HG03039 (cell line): Measurements from ENCODE around the gene CHTF18.
A peak's percentile ranks its signal among the peaks of the same experiment; 100 is the strongest.
"Not testable (repeated sequence)": the region's sequence is repeated elsewhere in the genome, so short reads cannot be mapped to it uniquely, and the experiment has no call there.

Source experiments
- ATAC-seq: cut with Tn5 transposase; IDR thresholded peaks from one replicate; pipeline ENCODE4 v1.9.1; 2021; ENCODE audit warnings: mild to moderate bottlenecking, moderate library complexity; ENCODE audit not compliant: unreplicated experiment

Gene CHTF18

GRCh38 chr16:803754-804080 is 15.3 kb downstream of the CHTF18 start:
- no peak for ATAC-seq

- ATAC-seq = no peak
Measured at GRCh38 chr16:804193-805048, 16.0 kb downstream of the CHTF18 start.

- ATAC-seq = no peak
Measured at GRCh38 chr16:805474-805873, 17.1 kb downstream of the CHTF18 start.

- peak; percentile 69 for ATAC-seq
Measured at GRCh38 chr16:807347-808084, 19.1 kb downstream of the CHTF18 start.

DNA sequence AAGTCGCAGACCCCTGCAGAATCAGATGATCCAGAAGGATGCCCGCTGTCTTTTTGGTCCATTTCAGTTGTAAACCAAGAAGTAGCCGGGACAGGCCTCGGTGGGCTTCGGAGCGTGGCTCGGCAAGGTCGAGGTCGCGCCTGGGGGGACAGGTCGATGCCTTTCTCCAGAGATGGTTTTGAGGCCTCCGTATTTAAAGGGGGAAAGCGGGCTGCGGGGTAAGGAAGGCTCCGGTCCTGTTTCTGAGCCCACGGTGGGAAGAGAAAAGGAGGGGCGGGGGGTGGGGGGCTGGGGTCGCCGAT is 19.6 kb downstream of the CHTF18 start:
- no peak for ATAC-seq

- no peak for ATAC-seq
Measured at GRCh38 chr16:813204-813915, 24.9 kb downstream of the CHTF18 start.

DNA sequence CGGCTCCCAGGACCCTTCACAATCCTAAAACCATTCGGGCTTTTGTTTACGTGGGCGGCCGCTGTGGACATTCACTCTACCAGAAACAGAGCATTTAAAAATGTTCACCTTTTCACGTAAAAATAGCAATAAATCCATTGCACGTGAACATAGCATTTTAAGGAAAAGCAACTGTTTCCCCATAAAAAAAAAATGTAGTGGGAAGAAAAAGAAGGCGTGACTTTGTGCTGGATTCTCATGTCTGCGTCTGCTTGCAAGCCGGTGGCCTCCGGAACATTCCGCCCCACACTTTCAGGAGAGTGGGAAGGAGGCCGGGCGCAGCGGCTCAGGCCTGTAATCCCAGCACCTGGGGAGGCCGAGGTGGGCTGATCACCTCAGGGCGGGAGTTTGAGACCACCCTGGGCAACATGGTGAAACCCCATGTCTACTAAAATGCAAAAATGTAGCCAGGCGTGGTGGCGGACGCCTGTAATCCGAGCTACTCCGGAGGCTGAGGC is 25.5 kb downstream of the CHTF18 start:
- no peak for ATAC-seq

DNA sequence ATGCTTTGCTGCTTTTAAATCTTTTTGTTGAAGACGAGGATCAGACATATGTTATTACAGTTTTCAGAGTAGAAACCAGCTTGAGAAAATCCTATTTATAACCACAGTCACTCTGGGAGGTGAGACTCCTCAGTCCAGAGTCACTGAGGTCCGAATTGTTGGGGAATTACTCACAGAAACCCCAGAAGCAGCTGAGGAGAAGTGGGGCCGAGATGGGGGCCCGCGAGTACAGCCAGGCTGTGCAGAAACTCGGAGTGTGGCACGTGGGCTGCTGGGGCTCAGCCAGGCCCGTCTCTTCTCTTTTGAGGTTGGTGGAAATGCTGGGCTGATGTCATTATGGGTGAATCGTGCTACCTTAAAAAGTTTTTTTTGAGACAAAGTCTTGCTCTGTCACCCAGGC is 26.6 kb downstream of the CHTF18 start:
- no peak for ATAC-seq

- ATAC-seq = no peak
Measured at GRCh38 chr16:815861-816260, 27.4 kb downstream of the CHTF18 start.

DNA sequence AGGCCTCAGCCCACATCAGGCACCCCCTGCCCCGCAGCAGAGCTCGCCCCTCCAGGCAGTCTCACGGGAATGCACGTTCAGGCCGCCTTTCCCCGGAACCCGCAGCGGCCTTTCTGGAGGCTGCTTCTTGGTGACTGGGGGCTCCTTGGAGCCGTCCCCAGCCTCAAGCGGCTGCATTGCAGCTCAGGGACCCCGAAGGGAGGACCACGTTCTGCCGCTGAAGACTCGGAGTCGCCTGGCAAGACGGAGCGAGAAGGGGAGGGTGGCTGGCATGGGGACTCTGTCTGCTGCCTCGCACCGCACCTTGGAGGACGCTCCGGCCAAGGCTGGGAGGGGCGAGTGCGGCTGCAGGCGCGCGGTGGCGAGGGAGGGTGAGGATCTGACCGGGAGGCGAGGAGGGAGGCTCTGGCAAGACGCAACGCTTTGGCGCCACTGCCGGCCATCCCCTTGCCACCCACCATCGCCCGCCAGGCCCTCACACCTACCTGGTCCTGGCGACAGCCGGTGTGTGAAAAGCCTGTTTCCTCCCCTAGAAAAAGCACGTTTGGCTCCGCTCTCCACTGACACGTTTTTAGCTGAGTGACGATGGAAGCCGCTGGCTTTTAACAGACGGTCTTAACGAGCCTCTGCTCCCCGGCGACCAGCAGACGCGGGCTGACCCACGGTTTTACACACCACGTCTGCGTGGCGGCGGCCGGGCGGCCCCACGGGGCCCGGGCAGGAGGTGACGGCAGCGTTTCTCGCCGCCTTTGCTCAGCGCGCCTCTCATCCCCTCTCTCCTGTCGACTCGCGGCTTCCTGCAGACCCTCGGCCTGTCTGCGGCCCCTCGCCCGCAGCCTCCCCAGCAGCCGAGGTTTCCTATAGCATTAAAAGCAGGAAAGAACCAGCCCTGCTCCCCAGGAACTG is 28.8 kb downstream of the CHTF18 start:
- no peak for ATAC-seq

- no peak for ATAC-seq
Measured at GRCh38 chr16:818132-818531, 29.7 kb downstream of the CHTF18 start.

DNA sequence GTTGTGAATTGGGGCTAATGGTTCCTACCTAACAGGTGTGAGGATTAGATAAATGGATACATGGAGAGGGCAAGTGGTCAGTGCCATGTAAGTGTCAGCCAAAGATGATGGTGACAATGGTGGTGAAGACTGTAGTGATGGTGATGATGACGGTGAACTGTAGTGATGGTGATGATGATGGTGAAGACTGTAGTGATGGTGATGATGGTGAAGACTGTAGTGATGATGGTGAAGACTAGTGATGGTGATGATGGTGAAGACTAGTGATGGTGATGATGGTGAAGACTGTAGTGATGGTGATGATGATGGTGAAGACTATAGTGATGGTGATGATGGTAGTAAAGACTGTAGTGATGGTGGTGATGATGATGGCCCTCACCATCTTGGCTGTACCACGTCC is 30.2 kb downstream of the CHTF18 start:
- ATAC-seq = no peak

DNA sequence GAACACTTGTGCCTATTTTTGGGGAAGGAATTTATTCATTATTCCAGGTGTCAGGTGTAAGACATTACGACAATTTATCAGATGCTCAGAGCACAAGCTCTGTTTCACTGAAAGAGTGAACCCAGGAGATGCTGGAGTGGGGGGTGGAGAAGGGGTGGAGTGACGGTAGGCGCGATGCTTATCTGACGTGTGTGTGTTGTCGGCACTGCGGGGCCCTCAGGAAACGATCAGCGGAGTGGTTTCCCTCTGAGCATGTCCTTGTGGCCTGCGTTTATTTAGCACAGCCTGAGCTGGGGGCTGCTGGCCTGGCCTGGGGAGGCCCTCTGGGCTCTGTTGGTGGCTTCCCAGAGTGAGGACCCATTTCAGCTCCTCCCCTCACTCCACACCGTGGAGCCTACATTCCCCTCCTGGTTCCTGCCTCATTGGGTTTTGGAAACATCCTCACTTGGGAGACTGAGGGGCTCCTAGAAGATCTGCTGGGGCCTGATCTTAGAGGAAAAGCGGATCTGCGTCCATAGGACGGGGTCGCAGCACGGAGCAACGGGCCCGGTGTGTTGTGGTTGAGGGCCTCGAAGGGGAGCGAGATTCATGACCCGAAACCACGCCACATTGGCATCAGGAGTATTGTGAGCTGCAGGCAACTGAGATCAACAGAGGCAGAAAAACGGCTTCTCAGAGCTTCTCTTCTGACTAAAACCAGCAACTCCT is 31.1 kb downstream of the CHTF18 start:
- ATAC-seq = no peak

GRCh38 chr16:820044-820408 is 31.6 kb downstream of the CHTF18 start:
- ATAC-seq = not testable (repeated sequence)

DNA sequence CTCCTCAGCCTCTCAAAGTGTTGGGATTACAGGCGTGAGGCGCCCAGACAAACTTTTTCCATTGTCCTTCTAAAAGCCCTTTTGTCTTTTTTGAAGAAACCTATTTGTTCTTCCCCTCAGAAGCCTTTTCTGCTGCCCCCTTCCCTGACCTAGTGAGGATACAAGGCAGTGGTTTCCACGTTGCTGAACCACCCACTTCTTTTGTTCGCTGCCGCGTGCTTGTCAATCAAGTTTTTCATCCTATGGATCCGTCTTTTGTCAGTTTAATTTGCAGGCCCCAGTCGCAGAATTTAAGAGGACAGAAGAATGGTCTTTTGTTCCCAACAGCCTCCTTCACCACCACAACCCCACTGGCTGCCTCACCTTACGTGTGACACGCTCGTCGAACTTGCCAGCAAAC is 32.3 kb downstream of the CHTF18 start:
- no peak for ATAC-seq

DNA sequence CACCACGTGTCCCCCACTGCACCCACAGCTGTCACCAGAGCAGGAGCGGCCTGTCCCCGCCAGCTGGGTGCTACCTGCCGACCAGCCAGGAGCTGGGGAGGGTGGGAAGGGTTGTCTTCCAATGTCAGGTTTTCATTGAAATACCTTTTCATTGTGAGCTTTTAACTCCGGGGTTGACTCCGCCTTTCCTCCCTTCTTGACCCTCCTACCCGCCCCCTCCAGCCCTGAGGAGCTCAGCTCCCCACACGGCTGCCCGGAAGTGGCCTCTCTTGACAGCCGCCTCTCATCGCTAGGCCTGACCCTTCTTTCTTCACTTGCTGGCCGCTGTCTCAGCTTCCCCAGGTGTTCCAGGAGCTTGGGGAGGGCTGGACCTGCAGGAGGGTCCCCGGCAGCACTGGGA is 33.3 kb downstream of the CHTF18 start:
- no peak for ATAC-seq

DNA sequence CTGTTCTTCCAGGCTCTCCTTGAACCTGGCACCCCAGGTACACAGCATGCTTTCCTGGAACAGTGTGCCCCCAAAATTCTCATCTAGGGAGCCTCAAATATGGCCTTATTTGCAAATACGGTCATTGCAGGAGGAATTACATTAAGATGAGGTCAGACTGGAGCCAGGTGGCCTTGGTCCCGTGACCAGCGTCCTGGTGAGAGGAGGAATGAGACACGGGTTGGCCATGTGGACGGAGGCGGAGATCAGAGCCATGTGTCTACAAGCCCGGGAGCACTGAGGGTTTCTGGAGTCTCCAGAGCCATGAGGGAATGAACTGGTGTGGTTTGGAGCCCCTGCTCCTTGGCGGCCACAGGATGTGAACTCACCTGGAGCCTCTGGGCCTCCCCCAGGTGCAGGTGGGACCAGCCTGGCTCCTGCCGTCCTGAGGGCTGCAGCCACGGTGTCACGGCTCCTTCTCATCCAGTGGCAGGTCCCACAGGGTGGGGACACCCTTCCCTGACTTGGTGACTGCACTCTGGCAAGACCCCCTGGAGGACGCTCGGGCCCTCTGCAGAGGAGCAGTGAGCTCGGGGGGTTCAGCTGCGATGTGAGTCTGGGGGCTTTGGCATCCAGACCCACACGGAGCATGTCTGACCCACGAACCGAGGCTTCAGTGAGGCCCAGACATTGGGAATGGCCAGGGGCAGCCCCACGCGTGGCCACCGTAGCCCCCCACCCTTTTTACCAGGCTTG is 33.9 kb downstream of the CHTF18 start:
- ATAC-seq = no peak

GRCh38 chr16:822909-823297 is 34.5 kb downstream of the CHTF18 start:
- no peak for ATAC-seq

DNA sequence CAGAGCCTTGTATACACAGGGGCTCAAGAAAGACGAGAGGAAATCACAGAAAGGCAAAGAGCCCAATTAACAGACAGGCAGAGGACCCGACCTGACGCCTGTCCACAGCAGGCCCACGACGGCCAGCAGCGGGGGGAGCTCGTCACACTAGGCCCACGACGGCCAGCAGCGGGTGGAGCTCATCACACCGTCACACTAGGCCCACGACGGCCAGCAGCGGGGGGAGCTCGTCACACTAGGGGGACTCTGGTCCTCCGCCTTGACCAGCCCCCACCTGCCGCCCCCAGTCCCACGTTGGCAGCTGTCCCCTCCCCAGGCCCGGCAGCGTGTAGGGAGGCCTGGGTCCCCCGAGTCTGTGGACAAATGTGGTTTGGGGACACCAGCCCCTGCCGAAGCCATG is 35.8 kb downstream of the CHTF18 start:
- no peak for ATAC-seq

- ATAC-seq = no peak
Measured at GRCh38 chr16:824601-825000, 36.2 kb downstream of the CHTF18 start.
